Activated T-cell treated with anti-CD3 and anti-CD28 coated beads for 1 hour (primary cell): ENCODE data around the gene CLEC16A.

Source experiments
- DNase-seq: peaks from one replicate; pipeline ENCODE4 v3.0.0-alpha.2; 2020; ENCODE audit warnings: low read depth

The CLEC16A gene

DNA sequence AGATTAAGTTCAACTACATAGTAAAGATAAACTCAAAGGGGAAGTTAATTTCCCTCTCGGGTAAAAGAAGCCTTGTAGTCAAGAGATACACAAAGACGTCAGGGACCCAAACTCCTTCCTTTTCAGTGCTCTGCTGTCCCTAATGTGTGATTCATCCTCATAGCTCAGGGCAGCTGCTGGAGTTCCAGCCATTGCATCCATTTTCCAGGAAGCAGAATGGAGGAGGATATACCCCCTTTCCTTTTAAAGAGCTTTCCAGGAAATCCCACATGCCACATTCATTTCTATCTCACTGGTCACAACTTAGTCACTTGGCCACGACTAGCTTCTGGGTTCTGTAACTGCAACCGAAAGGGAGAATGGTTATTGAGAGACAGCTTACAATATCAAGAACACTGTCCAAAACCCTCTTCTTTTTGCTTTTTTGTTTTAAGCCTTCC is 216.3 kb downstream of the CLEC16A start:
- DNase-seq: no peak

DNA sequence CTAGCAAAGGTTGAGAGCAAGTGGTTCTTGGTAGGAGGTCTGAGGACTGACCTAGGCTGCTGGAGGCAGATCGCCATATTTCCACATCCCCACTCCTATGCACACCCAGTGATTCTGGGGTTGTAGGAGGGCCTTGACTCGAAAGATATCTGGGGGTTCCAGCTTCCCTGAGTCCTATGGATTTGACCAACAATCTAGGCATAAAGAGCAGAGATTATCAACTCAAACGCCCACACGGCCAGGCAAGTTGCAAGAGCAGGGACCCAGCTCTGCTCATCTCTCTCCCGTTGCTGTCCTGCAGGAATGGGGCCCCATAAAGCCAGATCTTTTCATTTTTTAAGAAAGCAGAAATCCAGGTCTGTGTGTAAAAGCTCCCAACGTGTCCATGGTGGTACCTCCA is 217.1 kb downstream of the CLEC16A start:
- DNase-seq: no peak

- DNase-seq: no peak
Measured at GRCh38 chr16:11161974-11162373, 217.6 kb downstream of the CLEC16A start.

DNA sequence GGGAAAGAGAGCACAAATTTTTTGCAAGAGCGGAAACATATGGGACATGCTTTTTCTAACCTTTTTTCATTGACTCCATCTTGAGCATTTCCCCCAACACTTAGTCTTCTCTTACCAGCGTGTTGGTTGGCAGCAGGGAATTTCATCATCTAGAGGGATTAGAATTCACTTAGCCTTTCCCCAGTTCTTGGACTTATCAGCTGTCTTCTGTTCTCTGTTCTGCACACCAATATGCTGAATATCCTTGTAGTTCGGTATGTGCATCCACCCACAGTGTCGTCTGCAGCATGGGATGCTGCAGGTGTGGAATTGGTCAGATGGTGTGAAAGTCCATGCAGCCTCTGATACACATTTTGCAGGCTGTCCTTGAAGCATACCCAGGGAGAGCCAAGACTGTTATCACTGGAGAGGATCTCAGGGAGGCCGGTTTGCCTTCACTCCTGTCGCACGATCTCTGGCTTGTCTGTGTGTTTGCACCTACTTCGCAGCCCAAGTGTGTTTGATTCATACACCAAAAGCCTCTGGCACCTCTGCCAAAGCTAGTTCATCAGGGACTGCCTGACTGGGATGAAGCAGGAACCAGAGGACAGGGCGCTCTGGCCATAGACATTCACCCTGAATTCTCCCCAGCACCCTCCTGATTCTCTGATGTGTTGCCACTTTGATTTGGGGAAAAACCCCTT is 218.4 kb downstream of the CLEC16A start:
- no peak for DNase-seq

GRCh38 chr16:11163761-11164261 is 219.4 kb downstream of the CLEC16A start:
- no peak for DNase-seq

- no peak for DNase-seq
Measured at GRCh38 chr16:11164482-11165270, 220.3 kb downstream of the CLEC16A start.

DNA sequence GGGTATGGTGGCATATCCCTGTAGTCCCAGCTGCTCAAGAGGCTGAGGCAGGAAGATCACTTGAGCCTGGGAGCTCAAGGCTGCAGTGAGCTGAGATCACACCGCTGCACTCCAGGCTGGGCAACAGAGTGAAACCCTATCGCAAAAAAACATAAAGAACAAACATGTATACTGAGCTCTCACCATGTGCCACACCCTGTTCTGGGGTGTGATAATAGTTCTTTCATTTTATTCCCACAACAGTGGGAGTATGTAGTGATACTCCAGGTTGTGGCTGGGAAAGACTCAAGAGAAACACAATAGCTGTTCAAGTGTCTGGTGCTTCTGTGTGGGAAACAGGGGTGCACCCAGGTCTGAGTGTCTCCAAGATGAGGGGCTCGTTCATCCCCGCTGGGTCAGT is 221.0 kb downstream of the CLEC16A start:
- DNase-seq: no peak

GRCh38 chr16:11165894-11166665 is 221.7 kb downstream of the CLEC16A start:
- no peak for DNase-seq

DNA sequence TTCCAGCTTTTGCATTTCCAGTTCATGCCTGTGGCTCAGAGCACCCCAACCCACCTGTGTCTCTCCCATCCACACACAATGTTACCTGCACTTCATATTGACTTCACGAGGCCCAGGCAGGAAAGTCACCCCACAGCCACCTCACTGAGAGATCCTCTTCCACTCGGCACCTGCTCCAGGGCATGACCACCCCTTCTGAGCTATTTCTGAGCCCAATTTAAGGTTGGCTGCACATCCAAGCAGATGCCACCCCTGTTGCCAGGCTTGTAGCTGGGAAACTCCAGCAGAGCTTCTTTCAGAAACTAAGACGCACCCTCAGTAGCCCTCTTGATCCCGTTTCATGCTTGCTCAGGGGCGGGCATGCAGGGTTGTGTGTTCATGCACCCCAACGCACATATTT is 223.2 kb downstream of the CLEC16A start:
- no peak for DNase-seq

- no peak for DNase-seq
Measured at GRCh38 chr16:11168386-11169051, 224.2 kb downstream of the CLEC16A start.

DNA sequence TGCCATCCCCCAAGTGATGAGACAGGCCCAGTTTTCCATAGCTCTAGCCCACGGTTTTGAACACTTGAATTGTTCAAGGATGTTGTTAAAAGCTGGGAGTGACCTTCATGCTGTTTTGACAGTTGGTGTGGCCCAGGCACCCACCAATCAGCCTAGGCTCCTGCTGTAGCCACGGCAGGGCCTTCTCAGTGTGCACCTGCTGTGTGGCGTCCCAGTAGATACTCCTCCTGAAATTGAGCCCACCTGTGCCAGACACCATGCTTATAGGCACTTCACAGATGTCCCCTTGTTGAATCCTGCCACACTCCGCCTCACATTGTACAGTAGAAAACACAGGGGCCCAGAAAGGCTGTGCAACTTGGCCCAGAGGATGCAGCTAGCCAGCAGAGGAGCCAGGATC is 225.3 kb downstream of the CLEC16A start:
- DNase-seq: no peak

GRCh38 chr16:11170201-11170600 is 225.8 kb downstream of the CLEC16A start:
- no peak for DNase-seq

- DNase-seq: no peak
Measured at GRCh38 chr16:11170696-11171447, 226.5 kb downstream of the CLEC16A start.

- DNase-seq: no peak
Measured at GRCh38 chr16:11171448-11171709, 227.0 kb downstream of the CLEC16A start.

- no peak for DNase-seq
Measured at GRCh38 chr16:11171757-11172299, 227.5 kb downstream of the CLEC16A start.

DNA sequence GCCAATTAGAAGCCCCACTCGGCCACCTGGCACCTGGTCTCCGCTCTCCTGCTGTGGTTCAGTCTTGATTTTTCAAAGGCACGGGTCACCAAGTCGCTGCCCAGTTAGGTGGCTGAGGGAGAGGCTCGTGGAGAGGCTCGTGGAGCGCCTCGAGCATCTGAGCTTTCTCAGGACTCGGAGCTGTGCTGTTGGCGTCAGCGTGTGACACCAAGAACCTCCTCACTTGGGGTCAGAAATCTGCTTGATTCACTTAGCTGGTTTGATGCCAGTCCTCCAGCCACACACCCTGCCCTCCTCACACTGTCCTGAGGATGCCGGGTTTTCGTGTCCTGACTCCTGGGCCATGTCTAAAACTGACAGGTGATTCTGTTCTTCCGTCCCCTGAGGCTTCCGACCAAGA is 229.1 kb downstream of the CLEC16A start:
- DNase-seq: no peak

DNA sequence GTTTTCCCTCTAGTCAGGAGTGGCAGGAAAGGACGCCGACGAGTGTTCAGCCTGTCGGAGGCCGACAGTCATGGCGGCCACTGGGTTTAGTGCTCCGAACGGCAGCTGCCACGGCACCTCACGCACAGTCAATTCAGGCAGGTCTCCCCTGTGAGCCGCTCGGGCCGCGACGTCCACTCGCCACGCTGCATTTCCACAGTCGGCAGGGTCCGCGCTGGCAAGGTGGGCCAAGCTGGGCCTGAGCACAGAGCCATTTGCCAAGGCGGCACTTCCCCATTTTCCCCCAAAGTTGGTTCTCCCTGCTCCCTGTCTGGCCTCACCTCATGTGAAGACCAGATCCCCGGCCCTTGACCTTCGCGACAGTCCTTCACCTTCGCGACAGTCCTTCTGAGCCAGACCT is 229.8 kb downstream of the CLEC16A start:
- DNase-seq: no peak

- DNase-seq: no peak
Measured at GRCh38 chr16:11175106-11175786, 230.9 kb downstream of the CLEC16A start.

DNA sequence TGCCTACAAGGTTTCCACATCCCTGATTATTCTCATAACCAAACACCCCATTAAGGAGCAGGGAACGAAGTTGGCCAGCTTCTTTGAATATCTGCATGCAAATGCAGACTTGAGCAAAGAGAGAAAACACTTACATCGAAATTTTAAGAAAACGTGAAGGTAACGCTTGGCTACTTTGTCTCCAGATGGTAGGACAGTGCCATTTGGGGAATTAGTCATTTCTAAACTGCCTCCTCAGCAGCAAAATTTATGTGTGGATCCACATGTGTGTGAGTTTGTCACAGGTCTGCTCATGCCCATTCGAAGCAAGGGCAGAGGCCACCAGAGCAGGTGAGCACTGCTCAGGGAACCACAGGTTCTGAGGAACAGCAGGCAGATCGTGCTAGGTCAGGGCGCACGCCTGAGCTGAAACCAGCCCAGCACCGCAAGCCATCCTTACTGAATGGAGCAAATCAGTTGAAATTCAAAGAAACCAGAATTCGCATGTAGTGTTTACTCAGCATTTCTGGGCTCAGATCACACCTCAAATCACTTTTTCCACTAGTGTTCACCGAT is 231.5 kb downstream of the CLEC16A start:
- no peak for DNase-seq

DNA sequence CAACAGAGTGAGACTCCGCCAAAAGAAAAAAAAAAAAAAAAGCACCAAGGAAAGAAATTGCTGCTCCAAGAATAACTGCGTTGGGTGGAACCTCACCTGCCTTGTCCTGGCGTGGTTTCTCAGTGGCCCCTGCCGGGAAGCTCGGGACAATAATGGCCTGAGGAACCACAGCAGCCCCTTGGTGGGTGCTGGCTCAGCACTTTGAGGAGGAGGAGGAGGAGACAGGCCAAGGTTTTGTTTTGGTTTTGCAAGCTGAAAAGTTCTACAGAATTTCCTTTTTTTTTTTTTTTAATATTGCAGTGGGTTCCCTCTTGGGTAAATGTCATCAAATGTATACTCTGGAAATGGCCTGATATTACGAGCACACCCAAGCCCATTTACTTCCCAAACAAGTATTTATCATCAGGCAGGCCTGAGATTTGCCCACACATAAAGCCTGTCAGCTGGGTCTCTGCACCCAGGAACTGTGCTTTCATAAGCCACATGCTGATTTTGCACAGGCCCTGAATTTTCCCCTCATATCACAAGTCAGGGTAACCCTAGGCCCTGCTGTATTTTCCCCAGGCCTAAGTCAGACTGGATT is 233.3 kb downstream of the CLEC16A start:
- DNase-seq: no peak
